GM12878 (cell line): Measurements from ENCODE around the gene RAB6B. TPM values are rescaled to one million over a fixed set of nuclear protein-coding genes. Genes with fewer than 3 reads are reported as not detected.

Experiments used
- ATAC-seq: fragments of 200-7000 bp; cut with Tn5 transposase; 3 replicates; pipeline ENCODE4 v1.9.1; 2020; ENCODE audit warnings: mild to moderate bottlenecking, moderate library complexity
- BruUV-seq: library from RNA; stranded (reverse); fragments of 400-500 nt; replicated peaks from 2 replicates; lab custom pipeline; 2021; lab: Mats Ljungman, UMichigan
- CTCF ChIA-PET: fragments of 300-600 bp; sonication (Branson Sonifier 250); formaldehyde crosslinking; extraction: SDS; loops from one replicate; lab custom pipeline; 2021; ENCODE audit warnings: inconsistent platforms; lab: Yijun Ruan, JAX
- POLR2A ChIA-PET: fragments of 350-600 bp; formaldehyde crosslinking; extraction: SDS; loops from one replicate; lab custom pipeline; 2021; ENCODE audit warnings: inconsistent platforms; lab: Charles Lee
- RAD21 ChIA-PET: fragments of 300-600 bp; sonication (Branson Sonifier 250); formaldehyde crosslinking; loops from one replicate; lab custom pipeline; 2023; ENCODE audit warnings: antibody characterized with exemption; ENCODE audit not compliant: unreplicated experiment; lab: Charles Lee
- SMC1A ChIA-PET: fragments of 300-600 bp; sonication (Branson Sonifier 250); formaldehyde crosslinking; loops from one replicate; lab custom pipeline; 2023; ENCODE audit not compliant: unreplicated experiment, uncharacterized antibody; lab: Charles Lee
- DNase-seq: peaks from one replicate; pipeline ENCODE4 v3.0.0-alpha.2; 2011; ENCODE audit warnings: low read depth, low spot score
- FAIRE-seq: peaks from 3 replicates; lab custom pipeline; 2011; peaks lifted over from hg19 to GRCh38; lab: Jason Lieb, UNC
- H2AFZ ChIP-seq: 2 replicates; pipeline ENCODE4 v1.6.0; 2011; ENCODE audit warnings: low read depth, low read length, control low read depth; ENCODE audit not compliant: control insufficient read depth
- H3K27ac ChIP-seq: 2 replicates; pipeline ENCODE4 v1.5.1; 2011; ENCODE audit warnings: control low read depth; ENCODE audit not compliant: control insufficient read depth, insufficient read depth
- H3K27me3 ChIP-seq, 2 experiments: replicated peaks in 1 of 2; 2 replicates each; pipeline versions ENCODE4 v1.6.0 to v1.6.1; 2011; ENCODE audit warnings: low read length in 1 of 2; ENCODE audit not compliant: control insufficient read depth in 2 of 2, insufficient read depth in 2 of 2
- H3K36me3 ChIP-seq, 2 experiments: 2 replicates each; pipeline ENCODE4 v1.5.1; 2011; ENCODE audit warnings: low read length in 1 of 2; ENCODE audit not compliant: control insufficient read depth in 2 of 2, insufficient read depth in 2 of 2
- H3K4me1 ChIP-seq: 2 replicates; pipeline ENCODE4 v1.6.1; 2011; ENCODE audit warnings: mild to moderate bottlenecking, low read length, moderate library complexity, mixed read lengths; ENCODE audit not compliant: control insufficient read depth, insufficient read depth
- H3K4me2 ChIP-seq: 2 replicates; pipeline ENCODE4 v1.6.0; 2011; ENCODE audit warnings: control low read depth; ENCODE audit not compliant: control insufficient read depth, insufficient read depth
- H3K4me3 ChIP-seq: fragments of 200-600 bp; sonication (generic); 2 replicates; pipeline ENCODE4 v1.5.1; 2016
- H3K79me2 ChIP-seq: 2 replicates; pipeline ENCODE4 v1.6.0; 2011; ENCODE audit warnings: low read length; ENCODE audit not compliant: control insufficient read depth, insufficient read depth
- H3K9ac ChIP-seq: 2 replicates; pipeline ENCODE4 v1.8.0; 2011; ENCODE audit warnings: low read length, control low read depth, mixed read lengths; ENCODE audit not compliant: control insufficient read depth, insufficient read depth
- H3K9me3 ChIP-seq: replicated peaks from 3 replicates; pipeline ENCODE4 v1.5.1; 2011; ENCODE audit warnings: mild to moderate bottlenecking, low read length; ENCODE audit not compliant: control insufficient read depth, insufficient read depth
- H4K20me1 ChIP-seq: 2 replicates; pipeline ENCODE4 v1.6.0; 2011; ENCODE audit not compliant: control insufficient read depth, insufficient read depth
- ATF7 ChIP-seq: fragments of 450-650 bp; IDR thresholded peaks from 2 replicates; pipeline ENCODE4 v1.6.1; 2016; ENCODE audit warnings: low read depth, mild to moderate bottlenecking
- IKZF2 ChIP-seq, 2 experiments: fragments of 450-650 bp; IDR thresholded peaks; 2 replicates each; pipeline ENCODE4 v1.6.1; 2017; ENCODE audit warnings: mild to moderate bottlenecking in 2 of 2, moderate library complexity in 2 of 2
- LARP7 ChIP-seq: fragments of 450-650 bp; IDR thresholded peaks from 2 replicates; pipeline ENCODE4 v1.6.1; 2017; ENCODE audit warnings: mild to moderate bottlenecking
- NBN ChIP-seq: fragments of 450-650 bp; IDR thresholded peaks from 2 replicates; pipeline ENCODE4 v1.6.1; 2016
- POLR2AphosphoS5 ChIP-seq: IDR thresholded peaks from 2 replicates; pipeline ENCODE4 v1.6.1; 2011; ENCODE audit warnings: mild to moderate bottlenecking, low read length, inconsistent platforms
- RBBP5 ChIP-seq: fragments of 200-600 bp; sonication (generic); conservative IDR thresholded peaks from 2 replicates; pipeline ENCODE4 v1.6.1; 2016
- REST ChIP-seq: IDR thresholded peaks from 2 replicates; pipeline ENCODE4 v1.6.1; 2012; ENCODE audit warnings: mild to moderate bottlenecking, low read depth, low read length
- SIN3A ChIP-seq: IDR thresholded peaks from 2 replicates; pipeline ENCODE4 v1.6.1; 2012; ENCODE audit warnings: low read depth, low read length, improper control_type of control experiment
- SMC3 ChIP-seq: IDR thresholded peaks from 2 replicates; pipeline ENCODE4 v1.6.1; 2011; ENCODE audit warnings: low read length, improper control_type of control experiment, borderline replicate concordance
- SPI1 ChIP-seq: IDR thresholded peaks from 2 replicates; pipeline ENCODE4 v1.6.1; 2011; ENCODE audit warnings: low read depth, mild to moderate bottlenecking, low read length, moderate library complexity, borderline replicate concordance; ENCODE audit not compliant: insufficient read depth
- WGBS: methylation state at CpG from one replicate; pipeline ENCODE4 v1.1.6; 2016; ENCODE audit warnings: low lambda C conversion rate; ENCODE audit not compliant: insufficient replicate concordance, insufficient coverage; ENCODE audit errors: missing lambda C conversion rate; 5-methylcytosine and 5-hydroxymethylcytosine counted together
- in situ Hi-C: fragments of 300-500 bp; cut with MboI; formaldehyde crosslinking; loops from 9 replicates; pipeline ENCODE4 v1.14.3; 2018; ENCODE audit warnings: mixed read lengths
- intact Hi-C: fragments of 100-400 bp; cut with micrococcal nuclease; formaldehyde crosslinking; loops from one replicate; pipeline ENCODE4 v1.14.2; 2022; ENCODE audit not compliant: unreplicated experiment
- polyA plus RNA-seq, 11 experiments: library from polyadenylated mRNA; depleted of rRNA in 4 of 11; unstranded in 6 of 11; stranded (reverse) in 5 of 11; fragments of >200 nt; fragmentation: Nextera tagmentation in 4 of 11; fragmentation: Illumina TruSeq in 1 of 11; extraction: Ambion mirVana in 4 of 11; extraction: Trizol in 1 of 11; gene quantifications; 1 replicate in 1 of 11; 2 replicates in 10 of 11; pipeline versions ENCODE4 v1.2.1 to v1.2.3, GENCODE V29; 2011 to 2016; ENCODE audit warnings: inconsistent platforms in 2 of 11, missing spikeins in 2 of 11, low read depth in 1 of 11
- total RNA-seq, 4 experiments: library from RNA; depleted of rRNA in 3 of 4; stranded (reverse); fragments of >200 nt in 3 of 4; fragmentation: Illumina TruSeq in 1 of 4; extraction: Trizol in 1 of 4; gene quantifications; 2 replicates each; pipeline versions ENCODE4 v1.2.1 to v1.2.3, GENCODE V29; 2013 to 2021
- TF ChIP-seq, protein P1 (sequence below): fragments of 450-650 bp; IDR thresholded peaks from 2 replicates; pipeline ENCODE4 v1.6.1; 2016; ENCODE audit warnings: mild to moderate bottlenecking
- TF ChIP-seq, protein P2 (sequence below): IDR thresholded peaks from 2 replicates; pipeline ENCODE4 v1.6.1; 2012; ENCODE audit warnings: low read depth, low read length, improper control_type of control experiment

The RAB6B gene
- total and polyA plus RNA-seq, 10 of the 15 experiments (the other 5 are each of a cell fraction or from before 2014, with no cell fraction given), result 0.01 to 0.16 (median 0.04) TPM; not detected in 5

GRCh38 chr3:133805384-133805701, 90.3 kb downstream of the RAB6B start:
- peak overlapping the region; percentile 74; the same call in 1 of the 2 replicates for H3K4me3 ChIP-seq
- peak overlapping the region; percentile 96 for H2AFZ ChIP-seq
- RAD21 ChIA-PET, result no interaction called here
- WGBS, result 13% methylated on average over 15 of the region's 15 CpGs
- in situ Hi-C loops (no loop called here), intact Hi-C loops (loop anchor here (2.0 to 5.0 kb wide), 3 partner anchors 143 to 682 kb away; partner anchors contain the start of genes ANAPC13 and CEP63)
- no peaks in the 10 kb centered on the region for H3K27me3 ChIP-seq
- BruUV-seq, result no TSS peak
- H4K20me1 ChIP-seq, result no peaks in the 10 kb centered on the region
- H3K9me3 ChIP-seq, result no peaks in the 10 kb centered on the region
- POLR2A ChIA-PET, result no interaction called here
- peak overlapping the region; percentile 58 for H3K4me2 ChIP-seq
- H3K4me1 ChIP-seq, result no peaks in the 10 kb centered on the region
- H3K36me3 ChIP-seq, result no peaks in the 10 kb centered on the region
- no peak for DNase-seq
- H3K79me2 ChIP-seq, result peaks cover 23% of the 10 kb centered on the region
- CTCF ChIA-PET, result no interaction called here
- SMC1A ChIA-PET, result no interaction called here
- no peak overlapping the region for H3K9ac ChIP-seq
- TF ChIP-seq LARP7, result no peak
- TF ChIP-seq ATF7, result 0 out of 2 replicates have a peak, but pooled peaks have one; percentile 27
- TF ChIP-seq, protein P1, sequence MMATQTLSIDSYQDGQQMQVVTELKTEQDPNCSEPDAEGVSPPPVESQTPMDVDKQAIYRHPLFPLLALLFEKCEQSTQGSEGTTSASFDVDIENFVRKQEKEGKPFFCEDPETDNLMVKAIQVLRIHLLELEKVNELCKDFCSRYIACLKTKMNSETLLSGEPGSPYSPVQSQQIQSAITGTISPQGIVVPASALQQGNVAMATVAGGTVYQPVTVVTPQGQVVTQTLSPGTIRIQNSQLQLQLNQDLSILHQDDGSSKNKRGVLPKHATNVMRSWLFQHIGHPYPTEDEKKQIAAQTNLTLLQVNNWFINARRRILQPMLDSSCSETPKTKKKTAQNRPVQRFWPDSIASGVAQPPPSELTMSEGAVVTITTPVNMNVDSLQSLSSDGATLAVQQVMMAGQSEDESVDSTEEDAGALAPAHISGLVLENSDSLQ, result peak; percentile 30; the same call in 1 of the 2 replicates
- no peak for ATAC-seq
- H3K27ac ChIP-seq, result no peak overlapping the region
- FAIRE-seq, result no peak

DNA sequence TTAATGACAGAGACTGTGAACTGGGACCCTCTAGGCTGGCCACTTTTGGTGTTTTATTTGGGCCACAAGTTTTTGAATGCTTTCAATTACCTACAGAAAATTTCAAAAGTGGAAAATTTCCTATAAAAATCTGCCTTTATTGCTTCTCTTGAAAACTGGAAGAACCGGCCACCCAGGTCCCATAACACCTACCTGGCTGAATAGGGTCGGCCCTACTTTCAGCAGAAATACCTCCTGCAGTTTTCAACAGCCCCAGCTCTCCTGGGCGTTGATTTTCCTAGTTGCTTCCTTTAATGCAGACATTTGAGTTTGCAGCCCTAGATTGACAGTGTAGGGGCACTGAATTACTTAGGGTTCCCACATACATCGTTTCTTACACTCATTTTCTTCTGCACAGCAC, 90.8 kb downstream of the RAB6B start:
- ChIA-PET SMC1A (no interaction called here), CTCF (no interaction called here), POLR2A (no interaction called here), RAD21 (no interaction called here)
- Histone ChIP-seq H3K4me2 (peak overlapping the region; percentile 58), H4K20me1 (no peaks in the 10 kb centered on the region), H3K27ac (no peak overlapping the region), H3K36me3 (no peaks in the 10 kb centered on the region), H2AFZ (peak overlapping the region; percentile 96), H3K4me3 (peak overlapping the region; percentile 74; the same call in 1 of the 2 replicates), H3K9me3 (no peaks in the 10 kb centered on the region), H3K9ac (no peak overlapping the region), H3K27me3 (no peaks in the 10 kb centered on the region), H3K4me1 (no peaks in the 10 kb centered on the region; the same call in 1 of the 2 replicates), H3K79me2 (peaks cover 23% of the 10 kb centered on the region)
- in situ Hi-C loops, result no loop called here
- FAIRE-seq, result no peak
- BruUV-seq, result no TSS peak
- intact Hi-C loops, result loop anchor here (2.0 to 5.0 kb wide), 3 partner anchors 142 to 682 kb away; partner anchors contain the start of genes ANAPC13 and CEP63
- ATAC-seq, result no peak
- 74% methylated on average over 4 of the region's 4 CpGs for WGBS
- no peak for DNase-seq
- TF ChIP-seq, protein P2, sequence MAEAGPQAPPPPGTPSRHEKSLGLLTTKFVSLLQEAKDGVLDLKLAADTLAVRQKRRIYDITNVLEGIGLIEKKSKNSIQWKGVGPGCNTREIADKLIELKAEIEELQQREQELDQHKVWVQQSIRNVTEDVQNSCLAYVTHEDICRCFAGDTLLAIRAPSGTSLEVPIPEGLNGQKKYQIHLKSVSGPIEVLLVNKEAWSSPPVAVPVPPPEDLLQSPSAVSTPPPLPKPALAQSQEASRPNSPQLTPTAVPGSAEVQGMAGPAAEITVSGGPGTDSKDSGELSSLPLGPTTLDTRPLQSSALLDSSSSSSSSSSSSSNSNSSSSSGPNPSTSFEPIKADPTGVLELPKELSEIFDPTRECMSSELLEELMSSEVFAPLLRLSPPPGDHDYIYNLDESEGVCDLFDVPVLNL, result no peak
- TF ChIP-seq IKZF2 (IDR thresholded peaks at IDR 0.05) (no peak), SPI1 (no peak), SIN3A (no peak), REST (no peak), POLR2AphosphoS5 (no peak), RBBP5 (no peak), NBN (no peak), SMC3 (no peak)
